Measurements from ENCODE around the gene NUP58. TPM values are rescaled to one million over a fixed set of nuclear protein-coding genes. Genes with fewer than 3 reads are reported as not detected.

The NUP58 gene
- total and polyA plus RNA-seq, 2 donors = 22.5 to 46.8 TPM

GRCh38 chr13:25377244-25377962 lies 76.0 kb downstream of the NUP58 start:
- H3K27me3 ChIP-seq (ENCODE audit: control insufficient read depth in 2 of 2, insufficient read depth in 1 of 2, low read length in 1 of 2) = peaks cover 24 to 33% of the 10 kb centered on the region in 2 donors
- 93% methylated on average over 7 of the region's 7 CpGs for WGBS

GRCh38 chr13:25378528-25378927 lies 77.1 kb downstream of the NUP58 start:
- WGBS = 91% methylated on average over 5 of the region's 5 CpGs
- no peak for DNase-seq (ENCODE audit: low read depth in 6 of 9, low spot score in 9 of 9)
- no peak overlapping the region for H3K27ac ChIP-seq (ENCODE audit: low read depth in 1 of 2, low read length in 1 of 2)

More at GRCh38 chr13:25377244-25377962, 76.0 kb downstream of the NUP58 start:
- Histone ChIP-seq H3K4me3 (ENCODE audit: low read length in 2 of 2) (no peak overlapping the region), H3K9me3 (ENCODE audit: control insufficient read depth in 2 of 2, insufficient read depth in 1 of 2, low read length in 1 of 2) (no peaks in the 10 kb centered on the region), H3K27ac (ENCODE audit: low read depth in 1 of 2, low read length in 1 of 2) (no peak overlapping the region), H3K4me1 (ENCODE audit: control insufficient read depth in 2 of 2, insufficient read depth in 2 of 2, low read length in 2 of 2) (no peaks in the 10 kb centered on the region), H3K36me3 (ENCODE audit: control insufficient read depth in 2 of 2, insufficient read depth in 2 of 2, low read length in 1 of 2) (no peaks in the 10 kb centered on the region)
- no peak for DNase-seq (ENCODE audit: low read depth in 6 of 9, low spot score in 9 of 9)

GRCh38 chr13:25379011-25379410 lies 77.6 kb downstream of the NUP58 start:
- H3K36me3 ChIP-seq (ENCODE audit: control insufficient read depth in 2 of 2, insufficient read depth in 2 of 2, low read length in 1 of 2) = no peaks in the 10 kb centered on the region
- peaks cover 8 to 16% of the 10 kb centered on the region in 2 donors for H3K27me3 ChIP-seq (ENCODE audit: control insufficient read depth in 2 of 2, insufficient read depth in 1 of 2, low read length in 1 of 2)
- no peak overlapping the region for H3K4me3 ChIP-seq (ENCODE audit: low read length in 2 of 2)
- H3K4me1 ChIP-seq (ENCODE audit: control insufficient read depth in 2 of 2, insufficient read depth in 2 of 2, low read length in 2 of 2) = no peaks in the 10 kb centered on the region
- DNase-seq (ENCODE audit: low read depth in 6 of 9, low spot score in 9 of 9) = no peak
- WGBS = 76% methylated on average over 1 of the region's 1 CpG
- H3K9me3 ChIP-seq (ENCODE audit: control insufficient read depth in 2 of 2, insufficient read depth in 1 of 2, low read length in 1 of 2) = no peaks in the 10 kb centered on the region
- H3K27ac ChIP-seq (ENCODE audit: low read depth in 1 of 2, low read length in 1 of 2) = no peak overlapping the region

More at GRCh38 chr13:25378528-25378927, 77.1 kb downstream of the NUP58 start:
- H3K27me3 ChIP-seq (ENCODE audit: control insufficient read depth in 2 of 2, insufficient read depth in 1 of 2, low read length in 1 of 2) = peaks cover 13 to 21% of the 10 kb centered on the region in 2 donors
- no peak overlapping the region for H3K4me3 ChIP-seq (ENCODE audit: low read length in 2 of 2)
- H3K9me3 ChIP-seq (ENCODE audit: control insufficient read depth in 2 of 2, insufficient read depth in 1 of 2, low read length in 1 of 2) = no peaks in the 10 kb centered on the region
- H3K4me1 ChIP-seq (ENCODE audit: control insufficient read depth in 2 of 2, insufficient read depth in 2 of 2, low read length in 2 of 2) = no peaks in the 10 kb centered on the region
- H3K36me3 ChIP-seq (ENCODE audit: control insufficient read depth in 2 of 2, insufficient read depth in 2 of 2, low read length in 1 of 2) = no peaks in the 10 kb centered on the region

GRCh38 chr13:25380082-25380481 lies 78.7 kb downstream of the NUP58 start:
- H3K4me3 ChIP-seq (ENCODE audit: low read length in 2 of 2) = no peak overlapping the region
- H3K4me1 ChIP-seq (ENCODE audit: control insufficient read depth in 2 of 2, insufficient read depth in 2 of 2, low read length in 2 of 2) = no peaks in the 10 kb centered on the region
- no peak for DNase-seq (ENCODE audit: low read depth in 6 of 9, low spot score in 9 of 9)
- H3K36me3 ChIP-seq (ENCODE audit: control insufficient read depth in 2 of 2, insufficient read depth in 2 of 2, low read length in 1 of 2) = no peaks in the 10 kb centered on the region
- no peak overlapping the region for H3K27ac ChIP-seq (ENCODE audit: low read depth in 1 of 2, low read length in 1 of 2)
- peaks cover 1 to 10% of the 10 kb centered on the region in 2 donors for H3K27me3 ChIP-seq (ENCODE audit: control insufficient read depth in 2 of 2, insufficient read depth in 1 of 2, low read length in 1 of 2)
- WGBS = 90% methylated on average over 4 of the region's 4 CpGs
- H3K9me3 ChIP-seq (ENCODE audit: control insufficient read depth in 2 of 2, insufficient read depth in 1 of 2, low read length in 1 of 2) = no peaks in the 10 kb centered on the region

- H3K27me3 ChIP-seq (ENCODE audit: control insufficient read depth in 2 of 2, insufficient read depth in 1 of 2, low read length in 1 of 2) = peaks cover 0 to 5% of the 10 kb centered on the region in 2 donors
- no peaks in the 10 kb centered on the region for H3K4me1 ChIP-seq (ENCODE audit: control insufficient read depth in 2 of 2, insufficient read depth in 2 of 2, low read length in 2 of 2)
- no peak overlapping the region for H3K27ac ChIP-seq (ENCODE audit: low read depth in 1 of 2, low read length in 1 of 2)
- no peaks in the 10 kb centered on the region for H3K36me3 ChIP-seq (ENCODE audit: control insufficient read depth in 2 of 2, insufficient read depth in 2 of 2, low read length in 1 of 2)
- no peak overlapping the region for H3K4me3 ChIP-seq (ENCODE audit: low read length in 2 of 2)
- H3K9me3 ChIP-seq (ENCODE audit: control insufficient read depth in 2 of 2, insufficient read depth in 1 of 2, low read length in 1 of 2) = no peaks in the 10 kb centered on the region
- 88% methylated on average over 7 of the region's 7 CpGs for WGBS
- DNase-seq (ENCODE audit: low read depth in 6 of 9, low spot score in 9 of 9) = no peak
Observed at GRCh38 chr13:25380741-25381324, 79.4 kb downstream of the NUP58 start.

- Histone ChIP-seq H3K36me3 (ENCODE audit: control insufficient read depth in 2 of 2, insufficient read depth in 2 of 2, low read length in 1 of 2) (no peaks in the 10 kb centered on the region), H3K27ac (ENCODE audit: low read depth in 1 of 2, low read length in 1 of 2) (no peak overlapping the region)
Observed at GRCh38 chr13:25384758-25385410, 83.5 kb downstream of the NUP58 start.

GRCh38 chr13:25391932-25392331 lies 90.5 kb downstream of the NUP58 start:
- H3K4me3 ChIP-seq (ENCODE audit: low read length in 2 of 2) = no peak overlapping the region
- DNase-seq (ENCODE audit: low read depth in 6 of 9, low spot score in 9 of 9) = no peak
- H3K27ac ChIP-seq (ENCODE audit: low read depth in 1 of 2, low read length in 1 of 2) = no peak overlapping the region
- H3K27me3 ChIP-seq (ENCODE audit: control insufficient read depth in 2 of 2, insufficient read depth in 1 of 2, low read length in 1 of 2) = no peaks in the 10 kb centered on the region
- H3K4me1 ChIP-seq (ENCODE audit: control insufficient read depth in 2 of 2, insufficient read depth in 2 of 2, low read length in 2 of 2) = no peaks in the 10 kb centered on the region
- H3K36me3 ChIP-seq (ENCODE audit: control insufficient read depth in 2 of 2, insufficient read depth in 2 of 2, low read length in 1 of 2) = no peaks in the 10 kb centered on the region
- WGBS = 83% methylated on average over 4 of the region's 4 CpGs
- H3K9me3 ChIP-seq (ENCODE audit: control insufficient read depth in 2 of 2, insufficient read depth in 1 of 2, low read length in 1 of 2) = no peaks in the 10 kb centered on the region

More at GRCh38 chr13:25384758-25385410, 83.5 kb downstream of the NUP58 start:
- no peaks in the 10 kb centered on the region for H3K9me3 ChIP-seq (ENCODE audit: control insufficient read depth in 2 of 2, insufficient read depth in 1 of 2, low read length in 1 of 2)
- H3K4me3 ChIP-seq (ENCODE audit: low read length in 2 of 2) = no peak overlapping the region
- no peak for DNase-seq (ENCODE audit: low read depth in 6 of 9, low spot score in 9 of 9)
- no peaks in the 10 kb centered on the region for H3K4me1 ChIP-seq (ENCODE audit: control insufficient read depth in 2 of 2, insufficient read depth in 2 of 2, low read length in 2 of 2)
- WGBS = 72% methylated on average over 4 of the region's 4 CpGs
- H3K27me3 ChIP-seq (ENCODE audit: control insufficient read depth in 2 of 2, insufficient read depth in 1 of 2, low read length in 1 of 2) = peaks cover 0 to 3% of the 10 kb centered on the region in 2 donors
